KMS-11 (cell line): ENCODE measurements around the gene RBM4B.

Source experiments
- H2AFZ ChIP-seq: fragments of 200-600 bp; sonication (generic); 2 replicates; pipeline ENCODE4 v1.6.1; 2016; ENCODE audit warnings: antibody characterized with exemption, mixed run types, low read depth
- H3K27ac ChIP-seq: fragments of 200-600 bp; sonication (generic); 2 replicates; pipeline ENCODE4 v1.6.1; 2016; ENCODE audit warnings: mild to moderate bottlenecking, mixed run types
- H3K27me3 ChIP-seq: fragments of 200-600 bp; sonication (generic); 2 replicates; pipeline ENCODE4 v1.6.1; 2017; ENCODE audit warnings: mild to moderate bottlenecking, low read depth, mixed run types, moderate library complexity; ENCODE audit not compliant: insufficient read depth
- H3K36me3 ChIP-seq: fragments of 200-600 bp; sonication (generic); 2 replicates; pipeline ENCODE4 v1.6.1; 2017; ENCODE audit warnings: mild to moderate bottlenecking, mixed run types; ENCODE audit not compliant: insufficient read depth
- H3K4me1 ChIP-seq: fragments of 200-600 bp; sonication (generic); 2 replicates; pipeline ENCODE4 v1.6.1; 2016; ENCODE audit warnings: mild to moderate bottlenecking, low read depth, mixed run types; ENCODE audit not compliant: poor library complexity, severe bottlenecking
- H3K4me2 ChIP-seq: fragments of 200-600 bp; sonication (generic); 2 replicates; pipeline ENCODE4 v1.7.0; 2016; ENCODE audit warnings: mild to moderate bottlenecking, mixed run types
- H3K4me3 ChIP-seq: fragments of 200-600 bp; sonication (generic); IDR thresholded peaks from 2 replicates; pipeline ENCODE4 v1.6.1; 2017; ENCODE audit warnings: low read depth, low read length, mixed read lengths; ENCODE audit not compliant: insufficient read depth
- H3K79me2 ChIP-seq: fragments of 200-600 bp; sonication (generic); 2 replicates; pipeline ENCODE4 v1.6.1; 2016; ENCODE audit warnings: low read depth, mixed run types; ENCODE audit not compliant: insufficient read depth
- H3K9ac ChIP-seq: fragments of 200-600 bp; sonication (generic); 2 replicates; pipeline ENCODE4 v1.6.1; 2016; ENCODE audit warnings: mild to moderate bottlenecking, mixed run types
- H4K20me1 ChIP-seq: fragments of 200-600 bp; sonication (generic); 2 replicates; pipeline ENCODE4 v1.6.1; 2016; ENCODE audit warnings: mild to moderate bottlenecking, mixed run types; ENCODE audit not compliant: insufficient read depth
- CTCF ChIP-seq: fragments of 200-600 bp; sonication (generic); conservative IDR thresholded peaks from 2 replicates; pipeline ENCODE4 v1.6.1; 2017; ENCODE audit warnings: low read depth, mild to moderate bottlenecking, antibody characterized with exemption, low read length, moderate library complexity, mixed read lengths

Gene RBM4B

DNA sequence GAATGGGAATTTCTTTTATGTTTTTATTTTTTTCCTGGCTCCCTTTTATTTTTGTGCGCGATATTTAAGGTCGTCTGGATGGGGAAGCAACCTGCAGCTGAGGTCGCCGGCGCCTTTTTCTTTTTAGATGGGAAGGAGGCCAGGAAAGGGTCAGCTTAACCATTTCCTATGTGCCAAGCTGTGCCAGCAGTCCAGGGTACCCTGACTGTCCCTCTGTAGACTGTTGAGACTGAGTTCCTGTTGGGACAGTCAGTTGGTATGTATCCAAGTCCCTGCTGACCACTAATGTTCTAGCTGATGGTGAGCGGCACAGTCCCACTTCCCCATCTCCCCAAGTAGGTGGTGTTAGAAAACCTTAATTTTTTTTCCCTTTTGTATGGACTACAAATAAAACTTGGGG, 50.8 kb downstream of the RBM4B start:
- Histone ChIP-seq H3K27me3 (no peaks in the 10 kb centered on the region), H3K4me2 (no peak overlapping the region), H3K27ac (no peak overlapping the region), H4K20me1 (peaks cover 53% of the 10 kb centered on the region), H3K36me3 (peaks cover 27% of the 10 kb centered on the region; the same call in 1 of the 2 replicates), H3K4me3 (no peak overlapping the region), H3K9ac (no peak overlapping the region), H2AFZ (no peak overlapping the region), H3K4me1 (no peaks in the 10 kb centered on the region), H3K79me2 (peaks cover 100% of the 10 kb centered on the region)
- TF ChIP-seq CTCF, result no peak

DNA sequence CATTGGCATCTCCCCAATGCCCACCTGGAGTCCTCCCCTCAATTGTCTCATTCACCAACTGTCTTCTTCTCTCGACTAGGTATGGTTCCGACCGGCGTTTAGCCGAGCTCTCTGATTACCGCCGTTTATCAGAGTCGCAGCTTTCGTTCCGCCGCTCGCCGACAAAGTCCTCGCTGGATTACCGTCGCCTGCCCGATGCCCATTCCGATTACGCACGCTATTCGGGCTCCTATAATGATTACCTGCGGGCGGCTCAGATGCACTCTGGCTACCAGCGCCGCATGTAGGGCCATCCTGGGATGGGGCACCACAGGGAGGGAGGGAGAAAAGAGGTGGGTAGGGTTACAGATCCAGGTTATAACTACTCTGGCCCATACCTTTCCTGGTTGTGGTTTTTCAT, 51.3 kb downstream of the RBM4B start:
- H3K4me1 ChIP-seq, result peaks cover 3% of the 10 kb centered on the region
- H3K27ac ChIP-seq, result no peak overlapping the region
- H3K27me3 ChIP-seq, result no peaks in the 10 kb centered on the region
- no peak overlapping the region for H2AFZ ChIP-seq
- TF ChIP-seq CTCF, result no peak
- H3K4me2 ChIP-seq, result no peak overlapping the region
- peaks cover 27% of the 10 kb centered on the region; the same call in 1 of the 2 replicates for H3K36me3 ChIP-seq
- H3K4me3 ChIP-seq, result no peak overlapping the region
- peaks cover 58% of the 10 kb centered on the region for H4K20me1 ChIP-seq
- no peak overlapping the region for H3K9ac ChIP-seq
- peaks cover 100% of the 10 kb centered on the region for H3K79me2 ChIP-seq

DNA sequence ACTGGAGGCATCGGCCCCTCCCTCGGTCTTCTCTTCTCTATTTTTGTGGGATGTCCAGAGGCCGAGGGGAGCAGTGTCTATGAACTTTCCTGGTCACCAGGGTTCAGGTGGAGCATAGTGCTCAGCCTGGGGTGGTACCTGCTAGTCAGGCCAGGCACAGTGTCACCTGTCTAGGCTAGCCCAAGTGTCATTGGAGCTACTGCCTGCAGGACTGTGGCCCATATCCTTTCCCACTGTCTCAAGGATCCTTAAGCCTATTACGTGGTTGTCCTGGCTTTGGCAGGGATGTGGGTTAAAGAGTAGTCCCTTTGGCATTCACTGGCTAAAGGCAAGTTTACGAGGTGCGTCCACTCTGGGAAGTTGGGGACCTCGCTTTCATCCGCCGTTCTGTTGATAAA, 51.9 kb downstream of the RBM4B start:
- Histone ChIP-seq H3K36me3 (peaks cover 27% of the 10 kb centered on the region; the same call in 1 of the 2 replicates), H4K20me1 (peaks cover 62% of the 10 kb centered on the region), H3K27me3 (no peaks in the 10 kb centered on the region), H3K4me2 (no peak overlapping the region), H3K27ac (no peak overlapping the region), H2AFZ (no peak overlapping the region), H3K79me2 (peaks cover 100% of the 10 kb centered on the region), H3K4me1 (peaks cover 8% of the 10 kb centered on the region), H3K4me3 (no peak overlapping the region), H3K9ac (no peak overlapping the region)
- no peak for TF ChIP-seq CTCF

- Histone ChIP-seq H3K79me2 (peaks cover 100% of the 10 kb centered on the region), H3K4me2 (no peak overlapping the region), H4K20me1 (peaks cover 68% of the 10 kb centered on the region), H3K4me3 (no peak overlapping the region), H3K9ac (no peak overlapping the region), H3K36me3 (peaks cover 25% of the 10 kb centered on the region; the same call in 1 of the 2 replicates), H3K27ac (no peak overlapping the region), H3K4me1 (peaks cover 14% of the 10 kb centered on the region), H3K27me3 (no peaks in the 10 kb centered on the region), H2AFZ (no peak overlapping the region)
- TF ChIP-seq CTCF, result no peak
Observed at GRCh38 chr11:66625041-66625751, 52.5 kb downstream of the RBM4B start.
